DMS153 treated with DMSO at 0.1 percent for 48 hours (cell line): Measurements from ENCODE around the gene MTFR1L.
"Not testable (repeated sequence)": the region's sequence is repeated elsewhere in the genome, so short reads cannot be mapped to it uniquely, and the experiment has no call there.

Source experiments
- DNase-seq: peaks from one replicate; lab custom pipeline; 2025; ENCODE audit not compliant: unreplicated experiment; lab: John Stamatoyannopoulos, UW

MTFR1L gene

GRCh38 chr1:25821630-25822091, 1.9 kb downstream of the MTFR1L start:
- no peak for DNase-seq

GRCh38 chr1:25825605-25826004, 5.9 kb downstream of the MTFR1L start:
- DNase-seq, result no peak

- DNase-seq, result no peak
Observed at GRCh38 chr1:25826571-25826970, 6.8 kb downstream of the MTFR1L start.

GRCh38 chr1:25828491-25828890, 8.7 kb downstream of the MTFR1L start:
- DNase-seq, result no peak

- DNase-seq, result no peak
Observed at GRCh38 chr1:25829046-25829445, 9.3 kb downstream of the MTFR1L start.

GRCh38 chr1:25831569-25832196, 11.9 kb downstream of the MTFR1L start:
- no peak for DNase-seq

- no peak for DNase-seq
Observed at GRCh38 chr1:25832336-25833037, 12.7 kb downstream of the MTFR1L start.

GRCh38 chr1:25833158-25833557, 13.4 kb downstream of the MTFR1L start:
- no peak for DNase-seq

GRCh38 chr1:25834894-25835293, 15.1 kb downstream of the MTFR1L start:
- DNase-seq, result no peak

GRCh38 chr1:25836695-25837094, 16.9 kb downstream of the MTFR1L start:
- no peak for DNase-seq

GRCh38 chr1:25837262-25837875, 17.6 kb downstream of the MTFR1L start:
- peak; percentile 64 for DNase-seq

GRCh38 chr1:25839808-25840207, 20.1 kb downstream of the MTFR1L start:
- DNase-seq, result not testable (repeated sequence)

- no peak for DNase-seq
Observed at GRCh38 chr1:25843483-25843882, 23.7 kb downstream of the MTFR1L start.

- no peak for DNase-seq
Observed at GRCh38 chr1:25844536-25845337, 25.0 kb downstream of the MTFR1L start.

GRCh38 chr1:25845664-25846063, 25.9 kb downstream of the MTFR1L start:
- DNase-seq, result no peak

- no peak for DNase-seq
Observed at GRCh38 chr1:25847929-25848328, 28.2 kb downstream of the MTFR1L start.

- DNase-seq, result no peak
Observed at GRCh38 chr1:25848531-25848930, 28.8 kb downstream of the MTFR1L start.

GRCh38 chr1:25854554-25854953, 34.8 kb downstream of the MTFR1L start:
- no peak for DNase-seq

GRCh38 chr1:25856856-25857255, 37.1 kb downstream of the MTFR1L start:
- DNase-seq, result no peak

GRCh38 chr1:25858494-25858893, 38.7 kb downstream of the MTFR1L start:
- no peak for DNase-seq
